GM12874 (cell line): Measurements from ENCODE around the gene SLC12A7.

Source experiments
- TF ChIP-seq, protein P1 (sequence below): IDR thresholded peaks from 2 replicates; pipeline ENCODE4 v1.5.1; 2011; ENCODE audit warnings: low read depth, mild to moderate bottlenecking, control low read depth, low read length, moderate library complexity; ENCODE audit not compliant: insufficient read depth

SLC12A7 gene

DNA sequence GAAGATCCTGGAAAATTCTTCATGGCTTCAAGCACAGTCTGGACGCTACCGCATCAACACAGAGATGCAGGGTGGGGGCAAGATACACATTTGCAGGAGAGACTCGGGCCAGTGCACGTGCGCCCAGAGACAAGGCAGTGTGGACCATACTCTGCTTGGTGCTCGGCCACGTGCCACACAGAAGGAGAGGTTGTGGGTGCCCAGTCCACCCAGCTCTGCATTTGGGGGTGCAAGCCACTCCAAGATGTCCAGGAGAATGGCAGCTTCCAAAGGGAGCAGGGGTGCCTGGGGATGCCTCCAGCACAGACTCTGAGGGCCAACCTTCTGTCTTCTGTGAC lies 99.0 kb downstream of the SLC12A7 start:
- TF ChIP-seq, protein P1, sequence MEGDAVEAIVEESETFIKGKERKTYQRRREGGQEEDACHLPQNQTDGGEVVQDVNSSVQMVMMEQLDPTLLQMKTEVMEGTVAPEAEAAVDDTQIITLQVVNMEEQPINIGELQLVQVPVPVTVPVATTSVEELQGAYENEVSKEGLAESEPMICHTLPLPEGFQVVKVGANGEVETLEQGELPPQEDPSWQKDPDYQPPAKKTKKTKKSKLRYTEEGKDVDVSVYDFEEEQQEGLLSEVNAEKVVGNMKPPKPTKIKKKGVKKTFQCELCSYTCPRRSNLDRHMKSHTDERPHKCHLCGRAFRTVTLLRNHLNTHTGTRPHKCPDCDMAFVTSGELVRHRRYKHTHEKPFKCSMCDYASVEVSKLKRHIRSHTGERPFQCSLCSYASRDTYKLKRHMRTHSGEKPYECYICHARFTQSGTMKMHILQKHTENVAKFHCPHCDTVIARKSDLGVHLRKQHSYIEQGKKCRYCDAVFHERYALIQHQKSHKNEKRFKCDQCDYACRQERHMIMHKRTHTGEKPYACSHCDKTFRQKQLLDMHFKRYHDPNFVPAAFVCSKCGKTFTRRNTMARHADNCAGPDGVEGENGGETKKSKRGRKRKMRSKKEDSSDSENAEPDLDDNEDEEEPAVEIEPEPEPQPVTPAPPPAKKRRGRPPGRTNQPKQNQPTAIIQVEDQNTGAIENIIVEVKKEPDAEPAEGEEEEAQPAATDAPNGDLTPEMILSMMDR: no peak

DNA sequence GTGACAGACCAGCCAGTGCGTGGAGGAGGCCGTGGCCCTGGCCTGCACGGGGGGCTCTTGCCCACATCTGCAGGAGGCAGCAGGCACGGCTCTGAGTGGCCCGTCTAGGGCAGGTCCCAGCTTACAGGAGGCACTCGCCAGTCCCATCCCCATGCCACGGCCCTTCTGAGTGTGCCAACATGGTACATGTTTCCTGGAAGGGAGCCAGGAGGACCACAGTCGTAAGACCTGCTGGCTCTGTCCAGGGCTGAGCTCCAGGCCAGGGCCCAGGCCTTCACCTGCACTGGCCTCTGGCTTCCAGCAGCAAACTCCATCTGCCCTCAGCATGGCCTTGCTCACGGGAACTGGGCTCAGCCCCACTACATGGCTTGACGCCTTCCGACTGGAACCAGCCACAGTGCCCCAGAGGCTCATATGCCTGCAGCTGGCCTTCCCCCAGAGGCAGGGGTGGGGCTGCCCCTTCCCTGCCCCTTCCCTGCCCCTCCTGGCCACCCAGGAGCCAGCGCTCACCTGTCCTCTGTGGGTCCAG lies 99.5 kb downstream of the SLC12A7 start:
- TF ChIP-seq, protein P1: no peak

DNA sequence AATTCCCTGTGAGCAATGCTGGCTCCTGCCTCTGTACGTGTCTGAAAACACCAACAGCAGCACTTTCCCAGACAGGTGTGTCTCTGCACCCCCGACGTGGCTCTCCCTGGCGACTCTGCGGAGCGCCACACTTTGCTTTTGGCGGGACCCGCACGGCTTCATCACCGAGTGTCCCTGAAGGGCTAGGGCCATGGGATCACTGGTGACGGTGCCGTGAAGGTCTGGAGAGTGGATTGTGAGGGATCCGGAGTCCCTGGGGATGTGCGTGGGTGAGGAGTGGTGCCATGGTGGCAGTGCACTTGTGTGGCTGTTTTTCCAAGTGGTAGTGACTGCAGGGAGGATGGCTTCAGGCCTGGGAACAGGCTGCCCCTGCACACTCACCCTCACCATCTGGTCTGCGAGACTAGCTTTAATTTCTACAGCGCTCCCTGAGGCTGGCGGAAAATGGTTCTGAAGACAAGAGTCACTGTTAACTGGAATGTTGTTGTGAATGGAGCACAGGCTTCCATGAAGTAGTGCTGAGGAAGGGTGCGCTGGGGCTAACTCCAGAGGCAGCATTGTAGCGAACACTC lies 100.0 kb downstream of the SLC12A7 start:
- TF ChIP-seq, protein P1: no peak

GRCh38 chr5:1011226-1011631 lies 100.6 kb downstream of the SLC12A7 start:
- TF ChIP-seq, protein P1: peak; percentile 69

DNA sequence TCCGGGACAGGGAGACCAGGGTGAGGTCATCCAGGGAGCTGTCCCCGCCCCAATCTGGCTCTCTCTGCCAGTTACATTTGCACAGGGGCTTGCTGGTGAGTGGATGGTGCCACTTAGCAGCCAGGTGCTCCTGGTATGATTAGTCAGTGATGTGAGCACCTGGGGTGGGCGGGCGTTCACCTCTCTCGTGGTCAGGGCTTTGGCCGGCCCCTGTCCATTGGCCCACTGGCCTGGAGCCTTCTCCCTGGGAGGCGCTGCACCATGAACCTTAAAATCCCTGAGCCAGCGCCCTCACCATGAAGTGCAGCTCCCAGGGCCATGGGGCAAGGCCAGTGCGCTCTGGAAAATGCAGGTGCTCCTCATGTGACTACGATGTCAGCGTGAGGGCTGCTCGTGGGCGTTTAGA lies 101.2 kb downstream of the SLC12A7 start:
- TF ChIP-seq, protein P1: no peak

DNA sequence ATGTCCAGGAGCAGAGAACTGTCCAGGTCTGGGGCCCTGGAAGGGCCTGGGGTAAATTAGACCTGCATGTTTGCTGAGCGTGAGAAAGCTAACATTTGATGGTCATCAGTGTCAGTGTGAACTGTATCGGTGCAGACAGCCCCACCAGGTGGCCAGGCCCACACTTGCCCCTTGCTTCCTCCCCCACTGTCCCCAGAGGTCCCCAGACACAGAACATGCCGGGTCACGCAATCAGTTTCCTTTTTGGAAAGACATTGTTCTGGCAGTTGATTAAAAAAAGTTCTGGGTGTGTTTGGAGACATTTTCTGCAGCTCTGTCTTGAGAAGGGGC lies 101.7 kb downstream of the SLC12A7 start:
- TF ChIP-seq, protein P1: no peak

DNA sequence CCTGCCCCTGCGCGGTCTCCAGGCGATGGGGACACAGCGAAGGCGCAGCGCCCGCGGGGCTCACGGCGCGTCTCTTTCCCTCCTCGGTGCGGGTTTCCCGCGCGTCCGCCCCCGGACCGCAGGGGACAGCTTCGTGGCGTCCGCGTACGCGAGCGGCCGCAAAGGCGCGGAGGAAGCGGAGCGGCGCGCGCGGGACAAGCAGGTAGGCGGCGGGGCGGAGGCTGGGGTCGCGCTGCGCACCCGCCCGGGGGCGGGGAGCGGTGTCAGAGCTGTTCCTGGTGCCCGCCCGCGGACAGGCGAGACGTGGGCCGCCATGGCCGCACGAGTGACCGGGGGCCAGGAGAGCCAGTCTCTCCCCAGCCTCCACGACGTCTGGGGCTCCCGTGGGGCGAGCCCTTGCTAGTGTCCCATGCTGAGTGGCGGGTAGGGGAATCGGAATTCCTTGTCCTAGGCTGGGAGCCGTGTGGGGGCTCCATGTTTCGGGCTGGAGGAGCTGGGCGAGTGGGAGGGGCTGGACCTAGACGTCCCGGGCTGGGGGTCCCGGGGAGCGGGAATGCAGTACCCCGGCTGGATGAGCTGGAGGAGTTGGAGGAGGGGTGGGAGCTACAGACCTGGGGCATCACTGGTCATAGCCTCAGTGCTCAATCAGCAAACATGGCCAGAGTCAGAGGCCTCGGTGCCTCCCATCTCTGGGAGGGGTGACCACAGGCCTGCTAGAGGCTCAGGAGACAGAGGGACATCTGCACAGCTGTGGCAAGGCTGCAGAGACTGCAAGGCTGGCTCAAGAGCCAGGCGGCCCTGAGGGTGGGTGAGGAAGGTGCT lies 102.3 kb downstream of the SLC12A7 start:
- TF ChIP-seq, protein P1: no peak
